Stromal cell of bone marrow (primary cell): ENCODE measurements around the gene DOCK11.
"Not testable (repeated sequence)": the region's sequence is repeated elsewhere in the genome, so short reads cannot be mapped to it uniquely, and the experiment has no call there.

ENCODE experiments used
- DNase-seq: peaks from one replicate; pipeline ENCODE4 v3.0.0-alpha.2; 2012; ENCODE audit warnings: low read depth

DOCK11 gene

DNA sequence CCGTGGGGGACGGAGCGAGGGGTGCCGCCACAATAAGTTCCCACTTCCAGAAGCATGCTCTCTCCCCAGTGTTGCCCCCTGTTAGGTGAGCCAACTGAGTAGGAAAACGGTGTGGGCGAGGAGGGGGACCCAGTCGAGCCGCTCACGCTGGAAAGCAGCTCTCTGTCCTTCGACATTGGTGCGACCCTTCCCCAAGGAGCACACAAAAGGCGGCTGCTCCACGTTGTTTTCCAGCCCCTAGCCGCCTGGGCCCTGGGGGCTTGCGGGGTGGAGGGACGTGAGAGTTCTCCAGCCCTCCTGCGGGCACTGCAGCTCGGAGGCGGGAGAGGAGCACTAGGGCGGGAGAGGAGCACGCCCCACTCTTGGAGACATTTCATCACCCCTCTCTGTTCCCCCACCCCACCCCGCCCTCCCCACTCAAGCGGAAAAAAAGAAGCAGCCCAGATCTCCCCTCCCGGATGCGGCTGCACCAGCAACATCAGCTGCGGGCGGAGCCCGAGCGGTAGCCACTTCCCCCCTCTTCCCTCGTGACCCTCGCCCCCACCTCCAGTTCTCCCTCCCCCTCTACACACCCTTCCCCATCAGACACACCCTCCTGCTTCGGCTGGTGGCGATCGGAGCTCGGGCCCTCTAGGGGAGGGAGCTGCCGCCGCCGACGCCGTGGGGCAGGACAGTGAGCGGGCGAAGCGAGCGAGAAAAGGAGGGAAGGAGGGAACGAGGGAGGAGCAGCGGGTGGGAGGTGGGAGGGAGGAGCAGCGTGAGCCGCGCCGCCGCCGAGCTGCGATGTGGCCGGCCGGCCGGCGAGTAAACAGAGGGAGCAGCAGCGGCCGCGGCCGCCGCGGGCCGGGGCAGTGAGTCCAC is at the start of gene DOCK11:
DOCK11 (plus strand) TSS at position 755 of the 861 bp plus-strand sequence. CDS start 157 bp downstream, outside the sequence.
- DNase-seq: peak; percentile 64

GRCh38 chrX:118448273-118448783 is 47.3 kb upstream of the DOCK11 start:
- DNase-seq: peak; percentile 9

DNA sequence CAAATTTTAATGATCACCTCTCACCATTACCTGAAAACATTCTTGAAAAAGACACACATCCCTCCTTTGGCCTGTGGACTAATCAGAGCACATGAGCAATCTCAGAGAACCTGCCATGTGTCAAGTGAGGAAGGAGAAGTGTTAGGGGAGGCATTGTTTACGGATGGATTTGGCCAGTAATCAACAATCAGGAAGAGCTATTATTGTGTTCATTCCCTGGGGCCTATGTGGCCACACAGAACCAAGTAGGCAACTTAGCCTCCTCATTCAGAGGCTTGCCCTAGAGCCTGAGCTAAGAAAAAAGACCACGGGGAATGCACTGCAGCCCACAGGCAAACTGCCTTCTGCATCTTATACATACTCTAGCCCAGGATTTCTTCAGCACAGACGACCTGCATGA is 40.6 kb upstream of the DOCK11 start:
- DNase-seq: no peak

DNA sequence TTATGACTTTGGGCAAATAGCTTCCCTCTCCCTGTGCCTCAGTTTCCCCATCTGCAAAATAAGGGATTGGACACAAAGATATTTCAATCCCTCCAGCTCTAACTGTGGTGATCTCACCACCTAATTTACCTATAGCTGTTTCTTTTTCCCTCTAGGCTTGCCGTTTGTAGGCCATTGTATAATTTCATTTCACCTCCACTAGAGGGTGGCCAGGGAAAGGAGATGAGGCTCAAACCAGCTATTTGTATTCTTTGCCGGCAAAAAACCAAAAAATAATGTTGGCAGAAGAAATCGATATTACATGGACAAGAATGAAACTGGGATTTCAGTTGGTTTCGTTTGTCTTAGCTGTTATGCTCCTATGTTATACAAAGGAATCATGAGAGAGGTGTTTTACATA is 36.1 kb upstream of the DOCK11 start:
- peak; percentile 25 for DNase-seq

- DNase-seq: no peak
Observed at GRCh38 chrX:118464501-118464900, 31.1 kb upstream of the DOCK11 start.

GRCh38 chrX:118468122-118468521 is 27.5 kb upstream of the DOCK11 start:
- no peak for DNase-seq

- DNase-seq: not testable (repeated sequence)
Observed at GRCh38 chrX:118470721-118471347, 24.8 kb upstream of the DOCK11 start.

DNA sequence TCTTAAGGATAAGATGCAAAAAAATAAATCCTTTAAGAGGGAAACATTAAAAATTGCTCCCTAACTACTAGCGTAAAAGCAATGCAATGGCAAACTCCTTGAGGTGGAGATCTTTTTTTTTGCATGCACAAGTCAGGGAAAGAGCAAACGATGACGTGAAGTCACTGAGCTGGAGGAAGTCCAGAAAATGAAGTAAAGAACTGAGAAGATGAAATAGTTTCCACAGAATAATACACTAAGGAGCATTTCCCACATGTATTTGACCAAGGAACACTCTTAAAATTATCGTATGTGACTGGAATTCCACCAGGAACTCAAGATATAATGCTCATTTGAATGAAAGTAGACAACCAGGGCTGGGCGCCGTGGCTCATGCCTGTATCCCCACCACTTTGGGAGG is 21.0 kb upstream of the DOCK11 start:
- peak; percentile 12 for DNase-seq

DNA sequence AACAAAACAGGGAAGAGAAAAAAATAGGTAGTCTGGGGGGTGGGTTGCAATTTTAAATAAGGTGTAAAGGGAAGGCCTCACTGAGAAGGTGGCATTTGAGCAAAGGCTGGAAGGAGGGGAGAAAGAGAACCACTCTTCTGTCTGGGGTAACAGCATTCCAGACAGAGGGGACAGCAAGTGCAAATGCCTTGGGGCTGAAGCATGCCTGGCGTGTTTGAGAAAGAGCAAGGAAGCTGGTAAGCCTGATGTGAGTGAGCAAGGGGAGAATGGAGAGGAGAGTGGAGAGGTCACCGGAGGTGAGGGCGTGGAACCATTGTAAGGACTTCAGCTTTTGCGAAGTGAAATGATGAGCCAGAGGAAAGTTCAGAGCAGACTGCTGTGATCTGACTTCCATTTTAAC is 19.7 kb upstream of the DOCK11 start:
- DNase-seq: no peak

DNA sequence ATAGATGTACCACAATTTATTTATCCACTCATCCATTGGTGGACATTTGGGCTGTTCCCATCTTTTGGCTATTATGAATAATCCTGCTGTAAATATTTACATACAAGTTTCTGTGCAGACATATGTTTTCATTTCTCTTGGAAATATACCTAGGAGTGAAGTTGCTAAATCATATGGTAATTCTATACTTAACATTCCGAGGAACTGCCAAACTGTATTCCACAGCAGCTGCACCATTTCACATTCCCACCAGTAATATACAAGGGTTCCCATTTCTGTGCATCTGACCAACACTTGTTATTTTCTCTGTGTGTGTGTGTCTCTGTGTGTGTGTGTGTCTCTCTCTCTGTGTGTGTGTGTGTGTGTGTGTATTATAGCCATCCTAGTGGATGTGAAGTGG is 15.4 kb upstream of the DOCK11 start:
- DNase-seq: no peak

DNA sequence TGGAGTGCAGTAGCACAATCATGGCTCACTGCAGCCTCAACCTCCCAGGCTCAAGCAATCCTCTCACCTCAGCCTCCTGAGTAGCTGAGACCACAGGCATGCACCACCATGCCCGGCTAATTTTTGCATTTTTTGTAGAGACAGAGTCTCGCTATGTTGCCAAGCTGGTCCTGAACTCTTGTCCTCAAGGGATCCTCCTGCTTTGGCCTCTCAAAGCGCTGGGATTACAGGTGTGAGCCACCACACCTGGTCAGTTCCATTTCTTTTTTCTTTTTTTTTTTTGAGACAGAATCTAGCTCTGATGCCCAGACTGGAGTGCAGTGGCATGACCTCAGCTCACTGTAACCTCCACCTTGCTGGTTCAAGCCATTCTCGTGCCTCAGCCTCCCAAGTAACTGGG is 13.2 kb upstream of the DOCK11 start:
- DNase-seq: not testable (repeated sequence)

- no peak for DNase-seq
Observed at GRCh38 chrX:118484216-118484903, 11.3 kb upstream of the DOCK11 start.

DNA sequence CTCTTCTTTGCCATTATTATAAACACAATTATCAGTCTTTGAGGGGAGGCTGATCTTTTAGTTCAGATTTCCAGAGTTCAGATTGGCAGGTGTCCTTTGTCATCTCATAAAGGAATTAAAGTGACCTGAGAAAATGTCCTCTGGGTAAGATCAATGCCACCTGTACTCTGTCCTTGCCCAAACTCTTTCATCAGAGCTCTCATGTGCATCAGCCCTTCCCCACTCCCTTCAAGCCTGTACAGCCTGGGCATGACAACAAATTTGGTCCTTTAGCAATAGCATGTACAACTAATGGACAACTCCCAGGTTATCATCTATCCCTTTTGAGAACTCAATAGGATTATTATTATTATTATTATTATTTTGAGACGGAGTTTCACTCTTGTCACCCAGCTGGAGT is 8.9 kb upstream of the DOCK11 start:
- DNase-seq: not testable (repeated sequence)

DNA sequence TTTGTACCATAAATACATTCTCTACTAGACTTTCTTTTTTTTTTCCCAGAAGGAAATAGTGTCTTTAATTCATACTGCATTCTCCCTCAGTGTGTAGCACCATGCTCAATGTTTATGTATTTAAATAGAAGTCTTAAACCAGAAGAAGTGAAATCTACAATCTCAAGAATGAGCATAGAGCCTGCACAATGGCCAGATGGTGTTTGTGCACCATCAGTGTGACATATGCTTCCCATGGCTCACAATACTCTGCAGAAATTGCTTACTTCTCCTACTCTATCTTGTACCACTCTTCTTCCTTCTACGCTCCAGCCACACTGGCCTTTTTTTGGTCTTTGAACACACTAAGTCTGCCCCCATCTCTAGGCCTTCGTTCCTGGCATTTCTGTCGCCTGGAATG is 2.6 kb upstream of the DOCK11 start:
- no peak for DNase-seq

DNA sequence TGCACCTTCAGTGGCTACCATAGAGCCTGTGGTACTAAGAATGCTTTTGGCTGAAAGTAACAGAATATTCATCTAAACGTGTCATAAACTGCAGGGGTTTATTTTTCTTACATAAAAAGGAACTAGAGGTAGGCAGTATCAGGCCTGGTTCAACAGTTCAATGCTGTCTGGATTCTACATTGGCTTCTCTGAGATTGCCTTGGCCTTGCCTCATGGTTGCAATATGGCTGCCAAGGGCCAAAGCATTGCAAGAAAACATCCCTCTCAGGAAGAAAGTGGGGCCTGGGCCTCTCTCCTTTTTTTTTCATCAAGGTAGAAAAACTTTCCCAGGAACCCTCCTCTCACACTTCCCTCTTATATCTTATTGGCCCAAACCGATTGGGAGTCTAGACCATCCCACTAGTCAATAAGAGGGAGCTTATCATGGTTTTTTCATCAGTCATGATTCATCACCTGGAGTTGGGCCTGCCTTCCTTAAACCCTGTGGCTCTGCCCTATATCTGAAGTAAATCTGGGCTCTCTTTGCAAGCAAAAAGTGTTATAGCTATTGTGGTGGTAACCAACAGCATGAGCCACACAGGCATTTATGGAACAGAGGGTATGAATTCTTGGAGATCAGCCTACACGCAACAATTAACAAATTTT is 1.8 kb upstream of the DOCK11 start:
- DNase-seq: no peak

DNA sequence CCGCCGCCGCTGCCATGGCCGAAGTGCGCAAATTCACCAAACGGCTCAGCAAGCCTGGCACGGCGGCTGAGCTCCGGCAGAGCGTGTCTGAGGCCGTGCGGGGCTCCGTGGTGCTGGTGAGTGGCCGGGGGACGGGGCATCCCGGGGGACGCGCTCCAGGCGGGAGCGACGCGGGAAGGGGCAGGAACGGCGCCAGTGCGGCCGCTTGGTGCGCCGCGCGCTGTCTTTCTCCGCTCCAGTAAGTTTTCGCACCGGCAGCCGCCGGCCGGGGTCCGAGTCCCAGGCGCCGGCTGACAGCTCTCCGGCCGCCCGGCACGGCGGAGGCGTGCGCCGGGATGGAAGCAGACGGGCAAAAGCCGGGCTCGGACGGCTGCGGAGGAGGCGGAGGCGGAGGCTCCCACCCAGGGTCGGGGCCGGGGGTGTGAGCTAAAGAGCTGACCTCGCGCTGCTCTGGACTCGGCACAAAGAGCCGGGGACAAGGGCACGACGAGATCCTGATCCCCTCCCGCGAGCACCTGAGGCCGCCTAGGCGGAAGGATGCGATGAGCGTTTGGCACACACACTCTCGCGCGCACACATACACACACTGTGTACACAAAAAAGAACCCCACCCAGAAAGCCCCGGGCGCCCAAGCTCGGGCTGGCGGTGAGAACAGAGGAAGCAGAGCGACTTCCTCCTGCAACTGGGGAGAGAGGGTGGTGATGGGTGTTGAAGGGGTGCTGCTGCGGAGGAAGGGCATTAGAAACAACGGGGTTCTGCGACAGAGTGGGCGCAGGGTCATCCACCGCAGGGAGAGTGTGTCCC is 545 bp downstream of the DOCK11 start:
- no peak for DNase-seq

GRCh38 chrX:118496763-118497079 is 1.1 kb downstream of the DOCK11 start:
- DNase-seq: no peak

- DNase-seq: no peak
Observed at GRCh38 chrX:118497180-118497818, 1.7 kb downstream of the DOCK11 start.

- DNase-seq: no peak
Observed at GRCh38 chrX:118498351-118498750, 2.7 kb downstream of the DOCK11 start.

DNA sequence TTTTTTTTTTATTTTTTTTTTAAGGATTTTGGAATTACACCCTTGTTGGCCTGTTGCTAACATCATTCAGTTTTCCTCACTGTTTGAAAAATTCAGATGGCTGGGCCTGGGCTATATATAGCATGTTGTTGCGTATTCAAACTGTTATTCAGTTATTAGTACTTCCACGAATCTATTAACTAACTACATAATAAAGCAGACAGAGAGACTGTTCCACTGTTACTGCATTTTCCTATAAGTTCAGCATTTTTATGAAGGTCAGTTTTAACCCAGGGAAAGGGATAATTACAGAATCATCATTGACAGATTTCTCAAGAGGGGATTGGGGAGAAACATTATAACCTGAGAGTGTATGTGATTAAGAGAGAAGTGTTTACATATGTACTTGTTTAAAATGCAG is 3.1 kb downstream of the DOCK11 start:
- DNase-seq: no peak

- DNase-seq: no peak
Observed at GRCh38 chrX:118499295-118499694, 3.7 kb downstream of the DOCK11 start.
